ENCODE measurements around the gene SIVA1. TPM values are rescaled to one million over a fixed set of nuclear protein-coding genes. Genes with fewer than 3 reads are reported as not detected.

SIVA1 gene
- total and polyA plus RNA-seq, 2 of the 8 experiments (the other 6 are each of a cell fraction or from before 2014, with no cell fraction given): 123 to 589 TPM

- TF ChIP-seq CHD7 (IDR thresholded peaks at IDR 0.05; ENCODE audit: insufficient replicate concordance, low read length) (no peak), YY1 (IDR thresholded peaks at IDR 0.05; ENCODE audit: low read depth, low read length) (no peak), EZH2 (IDR thresholded peaks at IDR 0.05; ENCODE audit: low read depth, low read length, severe bottlenecking) (no peak), MAFK (IDR thresholded peaks at IDR 0.05; ENCODE audit: low read depth, low read length) (no peak), RXRA (IDR thresholded peaks at IDR 0.05; ENCODE audit: insufficient read depth, low read depth, low read length) (no peak)
These were observed 11.7 kb upstream of the SIVA1 start (continued) for GRCh38 chr14:104741108-104741802.
